Ecto neural progenitor cell (in vitro differentiated cells): Measurements from ENCODE around the gene PDE3B.
"Not testable (repeated sequence)": the region's sequence is repeated elsewhere in the genome, so short reads cannot be mapped to it uniquely, and the experiment has no call there.

Experiments used
- DNase-seq: peaks from one replicate; pipeline ENCODE4 v3.0.0-alpha.2; 2018; ENCODE audit warnings: low spot score

Gene PDE3B

DNA sequence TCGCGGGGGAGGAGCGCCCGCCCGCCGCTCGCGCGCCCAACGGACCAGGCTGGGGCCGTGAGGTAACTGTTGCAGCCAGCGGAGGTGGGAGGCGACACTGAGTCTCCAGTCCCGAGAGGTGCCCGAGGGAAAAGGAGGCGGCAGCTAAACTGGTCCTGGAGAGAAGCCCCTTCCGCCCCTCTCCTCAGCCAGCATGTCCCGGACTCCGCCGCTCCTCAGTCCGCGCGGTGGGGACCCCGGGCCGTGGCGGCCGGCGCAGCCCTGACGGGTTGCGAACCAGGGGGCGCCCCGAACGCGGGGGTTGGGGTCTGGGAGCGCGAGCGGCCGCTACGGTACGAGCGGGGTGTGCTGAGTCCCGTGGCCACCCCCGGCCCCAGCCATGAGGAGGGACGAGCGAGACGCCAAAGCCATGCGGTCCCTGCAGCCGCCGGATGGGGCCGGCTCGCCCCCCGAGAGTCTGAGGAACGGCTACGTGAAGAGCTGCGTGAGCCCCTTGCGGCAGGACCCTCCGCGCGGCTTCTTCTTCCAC is at the start of gene PDE3B:
PDE3B (plus strand) TSS at position 108 of the 529 bp plus-strand sequence; CDS start at position 380, 272 bp downstream.
- DNase-seq = peak; percentile 89

DNA sequence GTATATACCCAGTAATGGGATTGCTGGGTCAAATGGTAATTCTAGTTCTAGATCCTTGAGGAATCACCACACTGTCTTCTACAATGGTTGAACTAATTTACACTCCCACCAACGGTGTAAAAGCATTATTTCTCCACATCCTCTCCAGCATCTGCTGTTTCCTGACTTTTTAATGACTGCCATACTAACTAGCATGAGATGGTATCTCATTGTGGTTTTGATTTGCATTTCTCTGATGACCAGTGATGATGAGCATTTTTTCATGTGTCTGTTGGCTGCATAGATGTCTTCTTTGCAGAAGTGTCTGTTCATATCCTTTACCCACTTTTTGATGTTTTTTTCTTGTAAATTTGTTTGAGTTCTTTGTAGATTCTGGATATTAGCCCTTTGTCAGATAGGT is 48.3 kb upstream of the PDE3B start:
- not testable (repeated sequence) for DNase-seq

DNA sequence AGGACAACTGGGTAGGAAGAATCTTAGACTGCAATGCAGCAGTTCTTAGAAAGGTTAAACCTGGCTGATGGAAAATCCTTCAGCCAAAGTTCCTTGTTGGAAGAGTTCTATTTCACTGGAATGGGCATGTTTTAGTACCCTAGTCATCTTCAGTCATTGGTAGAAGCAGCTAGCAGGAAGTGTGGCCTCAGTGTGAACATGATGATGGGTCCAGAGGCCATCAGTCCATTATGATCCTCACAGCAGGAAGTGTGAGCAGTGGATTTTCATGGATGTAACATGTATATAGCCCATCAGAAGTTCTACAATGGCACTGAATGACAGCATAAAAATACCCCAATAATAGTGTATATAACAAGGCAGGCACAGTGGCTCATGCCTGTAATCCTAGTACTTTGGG is 35.9 kb upstream of the PDE3B start:
- no peak for DNase-seq

DNA sequence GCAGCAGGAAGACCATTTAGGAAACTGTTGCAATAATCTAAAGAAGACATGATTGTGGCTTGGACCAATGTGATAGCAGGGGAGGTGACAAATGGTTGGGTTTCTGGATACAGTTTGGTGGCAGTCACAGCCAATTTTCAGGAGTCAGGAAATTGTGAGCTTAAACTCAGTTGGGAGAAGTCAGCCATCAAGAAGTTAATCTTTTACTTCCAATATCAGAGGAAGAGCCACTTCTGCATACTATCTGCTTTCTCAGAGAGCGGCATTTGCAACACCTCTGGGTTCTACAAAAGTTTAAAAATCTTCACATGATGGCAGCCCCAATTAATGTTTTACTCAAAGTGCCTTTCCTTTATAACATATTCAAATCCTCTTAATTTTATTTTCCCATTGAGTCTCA is 33.7 kb upstream of the PDE3B start:
- DNase-seq = no peak

DNA sequence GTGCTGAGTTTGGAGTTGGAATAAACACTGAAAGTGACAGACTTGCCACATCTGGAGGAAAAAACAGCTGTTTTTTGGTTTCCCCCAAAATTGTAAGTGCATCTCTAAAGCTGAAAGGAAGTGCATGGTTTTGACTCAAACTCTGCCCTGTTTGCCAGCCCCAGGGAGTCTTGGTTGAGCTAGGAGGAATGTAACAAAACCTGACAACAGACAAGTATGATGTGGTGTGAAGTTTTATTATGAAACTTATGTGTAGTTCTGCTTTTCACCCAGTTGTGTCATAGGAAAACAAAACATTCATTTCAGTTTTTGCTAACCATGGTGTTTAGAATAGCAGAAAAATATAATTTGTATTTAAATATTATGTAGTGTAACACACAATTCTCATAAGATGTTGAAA is 31.7 kb upstream of the PDE3B start:
- DNase-seq = no peak

DNA sequence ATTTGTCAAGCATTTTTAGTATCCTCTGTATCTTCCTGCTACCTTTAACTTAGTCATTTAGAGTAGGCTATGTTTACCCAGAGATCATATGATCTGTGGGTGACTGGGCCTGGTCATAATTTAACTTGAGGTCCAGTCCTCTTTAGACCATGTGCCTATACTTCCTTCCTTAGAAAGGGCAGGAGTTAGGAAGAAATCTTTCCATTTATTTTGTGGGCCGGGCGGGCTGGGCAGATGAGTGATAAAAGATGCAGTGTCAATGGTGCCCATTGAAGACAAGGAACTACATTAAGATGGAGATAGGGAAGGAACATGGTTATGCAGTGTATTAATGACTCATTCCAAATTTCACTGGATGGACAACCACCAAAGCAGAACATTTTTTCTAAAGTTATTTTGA is 30.9 kb upstream of the PDE3B start:
- DNase-seq = no peak

DNA sequence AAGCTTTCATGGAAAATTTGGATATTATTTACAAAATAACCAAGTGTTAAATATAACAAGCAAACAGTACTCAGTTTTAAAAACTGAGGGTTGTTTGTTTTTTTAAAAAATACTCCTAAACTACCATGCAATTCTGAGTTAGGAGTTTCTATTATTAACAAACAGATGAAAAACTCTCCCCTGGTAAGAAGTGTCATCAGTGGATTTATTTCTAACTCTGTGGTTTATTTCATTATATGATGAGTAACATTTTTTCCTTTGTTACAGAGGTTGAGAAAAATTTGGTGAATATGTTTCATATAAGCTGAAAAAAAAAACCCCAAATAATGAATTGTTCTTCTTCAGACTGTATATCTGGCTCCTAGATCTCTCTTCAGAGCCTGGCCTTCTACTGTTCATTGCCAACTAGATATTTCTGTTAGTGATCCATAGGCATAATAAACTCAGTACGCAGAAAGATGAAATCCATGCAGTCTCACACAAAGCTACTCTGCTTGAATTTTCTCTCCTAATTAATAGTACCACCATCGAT is 29.4 kb upstream of the PDE3B start:
- no peak for DNase-seq

DNA sequence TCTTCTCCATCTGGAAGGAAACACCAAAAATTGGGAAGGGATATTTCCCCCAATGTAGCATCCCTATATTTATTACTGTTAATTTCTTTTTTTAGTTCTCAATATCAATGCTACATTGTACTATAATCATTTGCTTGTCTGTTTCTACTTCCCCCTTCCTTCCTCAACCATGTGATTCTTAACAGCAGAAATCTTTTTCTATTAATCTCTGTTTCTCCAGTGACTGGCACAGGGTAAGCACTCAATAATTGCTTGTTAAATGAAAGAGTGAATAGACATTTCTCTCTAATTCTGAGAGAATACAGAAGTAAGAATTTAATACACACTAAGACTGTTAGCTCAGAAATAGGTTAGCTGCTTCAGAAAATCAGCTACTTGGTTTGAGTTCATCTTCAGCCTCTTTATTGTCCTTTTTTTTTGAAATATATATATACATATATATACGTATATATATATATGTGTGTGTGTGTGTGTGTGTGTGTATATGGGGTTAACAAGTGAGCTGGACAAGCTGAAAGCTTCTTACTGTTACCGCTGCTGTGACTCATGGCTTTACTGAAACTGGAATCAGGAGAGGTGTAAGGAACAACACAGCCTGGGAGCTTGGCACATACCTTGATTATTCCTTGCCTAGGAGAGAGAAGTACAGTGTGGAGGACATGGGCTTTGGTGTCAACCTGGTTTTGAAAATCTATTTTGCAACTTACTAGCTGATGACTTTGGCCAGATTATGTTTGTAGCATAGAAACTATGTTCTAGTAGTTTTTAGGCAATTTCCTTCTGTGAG is 26.2 kb upstream of the PDE3B start:
- no peak for DNase-seq

DNA sequence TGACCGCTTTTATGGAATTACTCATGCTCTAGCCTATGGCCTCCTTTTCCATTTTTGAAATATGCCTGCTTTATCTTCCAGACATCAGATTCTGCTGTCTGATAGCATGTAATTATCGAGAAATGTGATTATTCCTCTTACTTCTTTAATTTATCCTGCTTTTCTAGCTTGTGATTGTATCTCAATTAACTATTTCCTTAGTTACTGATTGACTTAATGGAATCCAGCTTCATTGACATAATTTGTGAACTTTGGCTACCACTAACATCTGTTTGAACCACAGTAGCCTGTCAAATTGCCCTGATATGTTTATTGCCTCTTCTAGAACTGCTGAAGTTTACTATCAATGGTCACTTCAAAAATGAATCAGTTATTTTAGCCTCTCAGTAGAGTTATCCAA is 25.5 kb upstream of the PDE3B start:
- DNase-seq = no peak

DNA sequence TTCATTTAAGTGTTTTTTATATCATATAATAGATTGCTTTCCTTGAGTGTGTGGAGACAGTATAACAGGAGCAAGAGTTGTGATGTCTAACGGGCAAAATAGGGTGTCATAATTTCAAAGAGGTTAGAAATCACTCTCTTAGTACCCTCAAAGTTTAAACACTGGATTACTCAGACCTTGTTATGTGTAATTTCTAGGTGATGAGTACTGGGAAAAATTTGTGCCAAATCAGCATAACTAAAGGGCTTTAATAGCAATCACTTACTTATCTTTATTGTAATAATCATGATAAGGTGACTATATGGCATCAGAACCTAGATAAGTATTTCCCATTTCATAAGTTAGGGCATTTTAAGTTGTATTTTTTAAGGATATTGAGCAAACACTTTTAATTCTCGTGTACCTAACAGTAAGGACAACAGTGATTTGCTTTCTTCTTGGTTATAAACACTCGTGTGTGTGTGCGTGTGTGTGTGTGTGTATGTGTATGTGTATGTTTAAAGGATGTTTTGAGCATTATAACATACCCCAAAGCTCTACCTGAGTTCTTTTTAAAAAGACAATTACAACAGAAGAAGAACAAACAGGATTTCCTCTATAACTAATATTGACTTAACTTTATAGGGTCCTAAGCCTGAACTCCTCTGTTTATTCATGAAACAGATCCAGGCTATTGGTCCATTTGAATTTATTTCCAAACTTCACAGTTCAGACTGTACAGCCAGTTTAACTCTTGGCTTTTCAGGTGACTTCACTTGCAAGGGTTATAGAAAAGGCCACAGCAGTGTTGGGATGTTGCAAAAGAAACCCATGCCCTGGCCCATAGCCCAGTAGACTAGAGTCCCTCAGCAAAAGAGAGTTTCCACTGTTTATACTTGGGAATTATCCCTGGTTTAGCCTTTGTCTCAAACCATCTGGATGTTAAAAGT is 23.7 kb upstream of the PDE3B start:
- no peak for DNase-seq

DNA sequence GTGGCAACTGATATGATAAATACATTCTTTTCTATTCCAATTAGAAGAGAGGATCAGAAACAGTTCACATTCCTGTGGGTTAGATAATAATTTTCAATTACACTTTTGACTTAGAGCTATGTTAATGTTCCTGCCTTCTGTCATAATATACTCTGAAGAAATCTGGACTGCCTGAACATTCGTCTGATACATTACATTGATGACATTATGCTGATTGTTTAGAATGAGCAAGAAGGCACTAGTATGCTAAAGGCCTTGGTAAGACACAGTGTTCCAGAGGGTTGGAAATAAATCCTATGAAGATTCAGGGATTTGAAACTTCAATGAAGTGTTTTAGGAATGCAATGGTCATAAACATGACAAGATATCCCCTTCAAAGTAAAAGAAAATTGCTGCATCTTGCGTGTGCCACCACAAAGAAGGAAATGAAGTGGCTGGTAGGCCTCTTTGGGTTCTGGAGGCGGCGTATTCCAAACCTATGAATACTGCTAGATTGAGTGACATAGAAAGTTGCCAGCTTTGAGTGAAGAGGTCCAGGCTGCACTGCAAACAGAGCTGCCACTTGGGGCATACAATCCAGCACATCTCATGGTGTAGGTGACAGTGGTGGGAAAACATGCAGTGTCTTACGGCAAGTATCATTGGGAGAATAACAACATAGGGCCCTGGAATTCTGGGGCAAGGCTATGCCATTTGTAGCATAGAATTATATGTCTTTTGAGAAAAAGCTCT is 21.2 kb upstream of the PDE3B start:
- DNase-seq = no peak

DNA sequence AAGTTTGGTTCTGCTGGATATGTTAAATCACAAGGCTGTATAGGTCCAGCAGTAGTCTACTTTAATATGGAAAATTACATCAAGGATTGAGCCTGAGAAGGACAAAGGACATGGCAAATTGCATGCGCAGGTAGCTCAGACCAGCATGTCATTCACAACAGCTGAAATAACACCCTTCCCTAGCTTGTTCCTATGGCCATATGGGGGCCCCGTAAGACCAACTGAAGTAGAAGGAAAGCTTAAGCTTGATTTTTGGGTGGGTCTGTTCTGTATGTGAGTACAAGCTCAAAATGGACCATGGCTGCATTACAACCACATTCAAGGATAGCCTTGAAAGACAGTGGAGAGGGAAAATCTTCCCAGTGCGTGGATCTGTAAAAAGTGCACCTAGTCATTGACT is 20.6 kb upstream of the PDE3B start:
- no peak for DNase-seq

DNA sequence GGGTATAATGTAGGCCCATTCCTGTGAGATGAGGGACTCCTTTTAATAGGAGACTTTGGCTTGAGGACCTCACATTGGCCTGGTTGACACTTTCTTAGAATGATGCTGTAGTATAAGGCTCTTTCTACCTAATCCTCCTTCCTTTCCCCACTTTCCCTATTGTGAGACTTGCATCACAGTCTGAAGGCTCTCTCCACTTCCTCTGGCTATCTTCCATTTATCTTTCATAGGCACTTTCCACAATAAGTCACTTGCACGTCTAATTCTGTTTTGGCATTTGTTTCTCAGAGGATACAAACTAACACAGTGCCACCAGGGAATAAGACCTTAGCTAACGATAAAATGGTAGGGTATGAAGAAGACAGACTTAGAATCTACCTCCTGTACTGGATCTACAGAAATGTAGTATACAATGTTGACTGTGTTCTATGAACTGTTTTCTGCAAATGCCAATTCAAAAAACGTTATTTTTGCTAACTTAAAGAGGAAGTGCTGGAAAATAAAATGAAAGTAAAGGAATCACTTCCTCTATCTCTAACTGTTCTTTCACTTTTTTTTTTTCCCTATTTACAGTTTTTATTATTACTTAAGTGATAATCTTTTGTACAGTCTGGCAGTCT is 17.9 kb upstream of the PDE3B start:
- DNase-seq = no peak

DNA sequence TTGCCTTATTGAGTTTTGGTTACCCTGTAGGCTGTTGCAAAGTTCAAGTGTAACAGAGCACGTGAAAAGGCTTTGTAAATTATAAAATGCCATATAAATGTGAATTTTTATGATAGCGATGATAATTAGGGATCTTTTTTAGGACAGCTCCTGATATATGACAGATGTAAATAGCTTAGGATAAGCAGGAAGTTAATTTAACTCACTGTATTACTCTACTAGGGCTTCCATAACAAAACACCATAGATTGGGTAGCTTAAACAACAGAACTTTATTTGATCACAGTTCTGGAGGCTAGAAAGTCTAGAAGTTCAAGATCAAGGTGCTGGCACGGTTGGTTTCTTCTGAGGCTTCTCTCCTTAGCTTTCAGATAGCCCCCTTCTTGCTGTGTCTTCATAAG is 17.0 kb upstream of the PDE3B start:
- DNase-seq = no peak

DNA sequence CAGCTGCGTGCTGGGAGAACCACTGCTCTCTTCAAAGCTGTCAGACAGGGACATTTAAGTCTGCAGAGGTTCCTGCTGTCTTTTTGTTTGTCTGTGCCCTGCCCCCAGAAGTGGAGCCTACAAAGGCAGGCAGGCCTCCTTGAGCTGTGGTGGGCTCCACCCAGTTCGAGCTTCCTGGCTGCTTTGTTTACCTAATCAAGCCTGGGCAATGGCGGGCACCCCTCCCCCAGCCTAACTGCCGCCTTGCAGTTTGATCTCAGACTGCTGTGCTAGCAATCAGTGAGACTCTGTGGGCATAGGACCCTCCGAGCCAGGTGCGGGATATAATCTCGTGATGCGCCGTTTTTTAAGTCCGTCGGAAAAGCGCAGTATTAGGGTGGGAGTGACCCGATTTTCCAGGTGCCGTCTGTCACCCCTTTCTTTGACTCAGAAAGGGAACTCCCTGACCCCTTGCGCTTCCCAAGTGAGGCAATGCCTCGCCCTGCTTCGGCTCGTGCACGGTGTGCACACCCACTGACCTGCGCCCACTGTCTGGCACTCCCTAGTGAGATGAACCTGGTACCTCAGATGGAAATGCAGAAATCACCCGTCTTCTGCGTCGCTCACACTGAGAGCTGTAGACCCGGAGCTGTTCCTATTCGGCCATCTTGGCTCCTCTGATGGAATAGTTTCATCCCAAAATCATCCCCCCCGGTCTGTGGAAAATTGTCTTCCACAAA is 9.9 kb upstream of the PDE3B start:
- not testable (repeated sequence) for DNase-seq

DNA sequence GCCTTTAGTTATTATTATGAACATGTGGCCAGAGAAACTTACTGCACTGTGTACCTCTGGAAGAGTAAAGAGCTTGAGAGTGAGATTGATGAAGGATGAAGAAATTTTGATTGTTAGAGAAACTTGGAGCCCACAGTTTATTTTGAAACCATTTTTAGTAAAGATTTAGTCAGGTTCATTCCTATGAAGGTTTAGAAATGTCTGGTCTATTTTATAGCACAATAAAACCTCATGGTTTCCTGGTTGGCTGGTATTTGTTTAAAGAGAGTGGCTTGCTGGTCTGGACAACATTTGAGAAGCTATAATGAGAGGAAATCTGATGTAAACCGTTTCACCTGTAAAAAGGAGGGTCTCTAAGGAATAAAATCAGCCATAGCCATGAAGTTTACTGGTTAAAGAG is 8.8 kb upstream of the PDE3B start:
- DNase-seq = no peak

DNA sequence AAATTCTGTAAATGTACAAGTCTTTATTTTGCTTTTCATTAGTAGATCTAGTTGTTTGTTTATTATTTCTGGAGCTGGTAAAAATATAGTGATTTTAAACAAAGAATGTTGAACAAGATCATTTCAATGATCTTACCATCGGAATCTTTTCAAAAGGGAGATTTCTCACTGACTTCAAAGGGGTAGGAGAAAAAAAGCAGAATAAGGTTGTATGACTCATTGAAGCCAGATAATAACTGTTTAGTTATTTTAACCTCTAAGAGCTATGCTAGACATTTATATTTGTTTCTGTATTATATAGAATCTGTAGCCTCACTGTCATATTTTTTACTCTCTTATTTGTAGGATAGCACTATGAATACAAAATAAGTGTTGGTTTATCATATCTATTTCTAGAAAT is 8.1 kb upstream of the PDE3B start:
- no peak for DNase-seq

DNA sequence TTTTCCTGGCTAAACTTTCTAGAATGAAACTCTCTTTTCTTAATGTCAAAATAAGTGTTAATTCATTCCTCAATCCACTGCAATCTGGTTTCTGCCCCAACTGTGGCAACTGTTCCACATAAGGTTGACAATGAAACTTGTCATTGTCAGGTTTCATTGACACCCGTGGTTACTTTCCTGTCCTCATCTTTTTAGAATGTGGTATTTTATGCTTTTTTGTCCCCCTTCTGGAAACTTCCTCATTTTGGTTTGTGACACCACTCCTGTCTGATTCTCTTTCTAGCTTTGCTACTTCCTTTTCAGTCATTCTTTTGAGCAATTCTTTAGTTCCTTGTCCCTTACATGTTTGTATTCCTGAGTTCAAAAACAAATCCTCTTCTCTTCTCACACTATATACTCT is 7.5 kb upstream of the PDE3B start:
- DNase-seq = no peak

DNA sequence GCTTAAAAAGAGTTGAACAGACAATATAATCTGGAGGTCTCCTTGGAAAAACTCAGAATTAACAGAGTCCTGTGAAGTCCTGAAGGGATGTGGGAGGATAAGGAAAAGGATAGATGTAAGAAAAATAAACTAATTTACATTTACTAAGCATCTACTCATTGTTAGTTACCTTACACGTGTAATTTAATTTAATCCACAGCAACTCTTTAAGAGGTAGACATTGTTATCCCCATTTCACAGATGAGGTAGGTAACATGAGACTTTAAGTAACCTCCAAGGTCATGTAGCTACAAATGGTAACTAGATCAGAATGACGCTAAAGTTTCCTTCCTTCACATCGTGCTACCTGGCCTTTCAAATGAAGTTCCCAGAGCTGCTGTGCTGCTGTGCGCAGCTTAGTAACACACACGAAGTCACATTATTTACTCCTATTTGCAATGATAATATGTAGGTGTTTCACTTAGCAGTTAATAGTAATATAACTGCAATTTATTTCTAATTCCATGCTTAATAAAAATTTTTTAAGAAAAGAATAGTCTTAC is 5.7 kb upstream of the PDE3B start:
- no peak for DNase-seq

DNA sequence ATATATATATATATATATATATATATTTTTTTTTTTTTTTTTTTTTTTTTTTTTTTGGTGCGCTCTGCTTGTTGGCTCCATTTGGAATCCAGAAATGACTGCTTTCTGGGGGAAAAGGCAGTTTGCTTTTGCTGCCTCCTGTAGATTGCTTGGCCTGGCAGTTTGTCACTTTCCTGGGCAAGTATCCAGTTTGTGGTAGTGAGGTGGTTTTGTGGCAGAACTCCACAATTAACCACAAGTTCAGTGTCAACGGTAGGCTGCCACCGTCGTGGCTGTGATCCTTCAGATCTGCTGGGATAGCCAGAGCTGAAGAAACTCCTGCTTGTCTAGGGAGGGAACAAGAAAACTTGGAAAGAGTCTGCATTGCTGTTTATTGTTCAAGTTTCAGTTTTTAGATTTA is 5.0 kb upstream of the PDE3B start:
- no peak for DNase-seq

DNA sequence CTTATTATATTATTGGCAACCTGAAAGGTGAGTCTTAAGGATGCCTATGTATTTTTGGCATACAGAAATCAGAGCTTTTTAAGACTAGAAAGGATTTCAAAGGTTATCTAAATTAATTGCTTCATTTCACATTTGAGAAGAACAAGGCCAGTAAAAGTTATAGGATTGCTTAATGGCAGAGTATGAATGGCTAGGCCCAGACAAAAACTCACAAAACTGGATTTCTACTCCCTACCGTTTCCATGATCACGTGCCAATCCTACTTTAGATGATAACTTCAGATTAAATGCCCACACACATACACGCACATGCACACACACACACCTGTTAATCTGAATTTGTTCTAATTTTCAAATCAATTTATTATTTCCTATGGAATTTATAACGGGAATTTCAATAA is 1.8 kb upstream of the PDE3B start:
- DNase-seq = no peak
